ENCODE data around the gene SPEN.

The SPEN gene

DNA sequence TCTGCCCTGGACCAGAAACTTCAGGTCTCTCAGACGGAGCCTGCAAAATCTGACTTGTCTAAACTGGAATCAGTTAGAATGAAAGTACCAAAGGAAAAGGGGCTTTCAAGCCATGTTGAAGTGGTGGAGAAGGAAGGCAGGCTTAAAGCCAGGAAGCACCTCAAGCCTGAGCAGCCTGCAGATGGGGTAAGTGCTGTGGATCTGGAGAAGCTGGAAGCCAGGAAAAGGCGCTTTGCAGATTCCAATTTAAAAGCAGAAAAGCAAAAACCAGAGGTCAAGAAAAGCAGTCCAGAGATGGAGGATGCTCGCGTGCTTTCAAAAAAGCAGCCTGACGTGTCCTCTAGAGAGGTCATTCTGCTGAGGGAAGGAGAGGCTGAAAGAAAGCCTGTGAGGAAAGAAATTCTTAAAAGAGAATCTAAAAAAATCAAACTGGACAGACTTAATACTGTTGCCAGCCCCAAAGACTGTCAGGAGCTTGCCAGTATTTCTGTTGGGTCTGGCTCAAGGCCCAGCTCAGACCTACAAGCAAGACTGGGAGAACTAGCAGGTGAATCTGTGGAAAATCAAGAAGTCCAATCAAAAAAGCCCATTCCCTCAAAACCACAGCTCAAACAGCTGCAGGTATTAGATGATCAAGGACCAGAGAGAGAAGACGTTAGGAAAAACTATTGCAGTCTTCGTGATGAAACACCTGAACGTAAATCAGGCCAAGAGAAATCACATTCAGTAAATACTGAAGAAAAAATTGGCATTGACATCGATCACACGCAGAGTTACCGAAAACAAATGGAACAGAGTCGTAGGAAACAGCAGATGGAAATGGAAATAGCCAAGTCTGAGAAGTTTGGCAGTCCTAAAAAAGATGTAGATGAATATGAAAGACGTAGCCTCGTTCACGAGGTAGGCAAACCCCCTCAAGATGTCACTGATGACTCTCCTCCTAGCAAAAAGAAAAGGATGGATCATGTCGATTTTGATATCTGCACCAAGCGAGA is 81.8 kb downstream of the SPEN start:
- no peak for DNase-seq (ENCODE audit: low spot score)
- H3K27ac ChIP-seq = no peak overlapping the region
- TF ChIP-seq, protein P1, sequence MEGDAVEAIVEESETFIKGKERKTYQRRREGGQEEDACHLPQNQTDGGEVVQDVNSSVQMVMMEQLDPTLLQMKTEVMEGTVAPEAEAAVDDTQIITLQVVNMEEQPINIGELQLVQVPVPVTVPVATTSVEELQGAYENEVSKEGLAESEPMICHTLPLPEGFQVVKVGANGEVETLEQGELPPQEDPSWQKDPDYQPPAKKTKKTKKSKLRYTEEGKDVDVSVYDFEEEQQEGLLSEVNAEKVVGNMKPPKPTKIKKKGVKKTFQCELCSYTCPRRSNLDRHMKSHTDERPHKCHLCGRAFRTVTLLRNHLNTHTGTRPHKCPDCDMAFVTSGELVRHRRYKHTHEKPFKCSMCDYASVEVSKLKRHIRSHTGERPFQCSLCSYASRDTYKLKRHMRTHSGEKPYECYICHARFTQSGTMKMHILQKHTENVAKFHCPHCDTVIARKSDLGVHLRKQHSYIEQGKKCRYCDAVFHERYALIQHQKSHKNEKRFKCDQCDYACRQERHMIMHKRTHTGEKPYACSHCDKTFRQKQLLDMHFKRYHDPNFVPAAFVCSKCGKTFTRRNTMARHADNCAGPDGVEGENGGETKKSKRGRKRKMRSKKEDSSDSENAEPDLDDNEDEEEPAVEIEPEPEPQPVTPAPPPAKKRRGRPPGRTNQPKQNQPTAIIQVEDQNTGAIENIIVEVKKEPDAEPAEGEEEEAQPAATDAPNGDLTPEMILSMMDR (conservative IDR thresholded peaks at IDR 0.05; ENCODE audit: low read depth) = no peak
- CTCF ChIA-PET = no interaction called here
- POLR2A ChIA-PET (ENCODE audit: low non-redundant PET) = no interaction called here

GRCh38 chr1:15931401-15931800 is 83.9 kb downstream of the SPEN start:
- POLR2A ChIA-PET (ENCODE audit: low non-redundant PET) = interaction anchor here (0.6 kb wide), 1 partner anchor 683 kb away, joined by 5 read pairs; no protein-coding TSS in a partner anchor
- H3K27ac ChIP-seq = peak overlapping the region; percentile 75; the same call in 1 of the 2 replicates
- no peak for DNase-seq (ENCODE audit: low spot score)
- TF ChIP-seq, protein P1 (conservative IDR thresholded peaks at IDR 0.05; ENCODE audit: low read depth) = no peak
- CTCF ChIA-PET = interaction anchor here (0.6 kb wide), 2 partner anchors 137 to 424 kb away, joined by 3 to 4 read pairs; no protein-coding TSS in a partner anchor

DNA sequence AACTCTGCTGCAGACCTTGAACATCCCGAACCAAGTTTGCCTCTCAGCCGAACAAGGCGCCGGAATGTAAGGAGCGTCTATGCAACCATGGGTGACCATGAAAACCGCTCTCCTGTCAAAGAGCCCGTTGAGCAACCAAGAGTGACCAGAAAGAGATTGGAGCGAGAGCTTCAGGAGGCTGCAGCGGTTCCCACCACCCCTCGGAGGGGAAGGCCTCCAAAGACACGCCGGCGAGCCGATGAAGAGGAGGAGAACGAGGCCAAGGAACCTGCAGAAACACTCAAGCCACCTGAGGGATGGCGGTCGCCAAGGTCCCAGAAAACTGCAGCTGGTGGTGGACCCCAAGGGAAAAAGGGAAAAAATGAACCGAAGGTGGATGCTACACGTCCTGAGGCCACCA is 84.4 kb downstream of the SPEN start:
- H3K27ac ChIP-seq = peak overlapping the region; percentile 75
- POLR2A ChIA-PET (ENCODE audit: low non-redundant PET) = no interaction called here
- TF ChIP-seq, protein P1 (conservative IDR thresholded peaks at IDR 0.05; ENCODE audit: low read depth) = no peak
- CTCF ChIA-PET = interaction anchor here (0.6 kb wide), 1 partner anchor 138 kb away, joined by 4 read pairs; no protein-coding TSS in a partner anchor
- no peak for DNase-seq (ENCODE audit: low spot score)

DNA sequence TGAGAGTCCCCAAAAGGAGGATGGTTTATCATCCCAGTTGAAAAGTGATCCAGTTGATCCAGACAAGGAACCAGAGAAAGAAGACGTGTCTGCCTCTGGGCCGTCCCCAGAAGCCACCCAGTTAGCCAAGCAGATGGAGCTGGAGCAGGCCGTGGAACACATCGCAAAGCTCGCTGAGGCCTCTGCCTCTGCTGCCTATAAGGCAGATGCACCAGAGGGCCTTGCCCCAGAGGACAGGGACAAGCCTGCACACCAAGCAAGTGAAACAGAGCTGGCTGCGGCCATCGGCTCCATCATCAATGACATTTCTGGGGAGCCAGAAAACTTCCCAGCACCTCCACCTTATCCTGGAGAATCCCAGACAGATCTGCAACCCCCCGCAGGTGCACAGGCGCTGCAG is 85.1 kb downstream of the SPEN start:
- CTCF ChIA-PET = no interaction called here
- TF ChIP-seq, protein P1 (conservative IDR thresholded peaks at IDR 0.05; ENCODE audit: low read depth) = no peak
- POLR2A ChIA-PET (ENCODE audit: low non-redundant PET) = no interaction called here

GRCh38 chr1:15933684-15934083 is 86.2 kb downstream of the SPEN start:
- no peak for DNase-seq (ENCODE audit: low spot score)
- ChIA-PET POLR2A (ENCODE audit: low non-redundant PET) (no interaction called here), CTCF (interaction anchor here (0.5 kb wide), 1 partner anchor 130 kb away, joined by 3 read pairs; no protein-coding TSS in a partner anchor)
- H3K27ac ChIP-seq = peak overlapping the region; percentile 75
- TF ChIP-seq, protein P1 (conservative IDR thresholded peaks at IDR 0.05; ENCODE audit: low read depth) = no peak

More for the DNA sequence above, 85.1 kb downstream of the SPEN start:
- peak overlapping the region; percentile 75 for H3K27ac ChIP-seq
- no peak for DNase-seq (ENCODE audit: low spot score)

GRCh38 chr1:15934211-15935055 is 86.9 kb downstream of the SPEN start:
- peak overlapping the region; percentile 75 for H3K27ac ChIP-seq
- DNase-seq (ENCODE audit: low spot score) = no peak
- ChIA-PET CTCF (no interaction called here), POLR2A (ENCODE audit: low non-redundant PET) (no interaction called here)
- TF ChIP-seq, protein P1 (conservative IDR thresholded peaks at IDR 0.05; ENCODE audit: low read depth) = no peak

All from RWPE1 (cell line).